Fibroblast of skin of abdomen (primary cell): ENCODE measurements around the gene C3orf52.
A peak's percentile ranks its signal among the peaks of the same experiment; 100 is the strongest.

ENCODE experiments used
- DNase-seq: peaks from one replicate; pipeline ENCODE4 v3.0.0-alpha.2; 2013

C3orf52 gene

GRCh38 chr3:112086875-112087524, 811 bp downstream of the C3orf52 start:
- DNase-seq = peak; percentile 45

DNA sequence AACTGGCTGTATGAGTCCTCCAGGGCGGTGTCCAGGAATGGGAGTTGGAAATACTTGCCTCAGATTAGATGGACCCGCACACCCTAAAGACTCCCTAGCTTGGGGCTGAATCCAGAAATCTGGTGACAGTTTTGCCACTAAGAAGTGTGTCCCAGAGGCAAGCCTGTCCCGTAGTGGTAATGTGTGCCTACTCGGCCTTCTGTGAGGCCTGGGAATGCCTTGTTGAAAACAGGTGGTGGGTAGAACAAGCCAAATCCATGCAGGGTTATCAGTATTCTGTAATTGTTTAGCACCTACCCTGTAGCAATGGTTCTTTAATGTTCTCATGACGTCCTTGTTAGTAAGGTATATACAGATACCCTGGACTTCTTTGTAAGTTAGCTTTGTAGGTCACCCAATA, 1.6 kb downstream of the C3orf52 start:
- no peak for DNase-seq

- no peak for DNase-seq
Observed at GRCh38 chr3:112088944-112089343, 2.8 kb downstream of the C3orf52 start.

- DNase-seq = no peak
Observed at GRCh38 chr3:112089956-112090886, 4.0 kb downstream of the C3orf52 start.

GRCh38 chr3:112090887-112091586, 4.8 kb downstream of the C3orf52 start:
- DNase-seq = no peak

DNA sequence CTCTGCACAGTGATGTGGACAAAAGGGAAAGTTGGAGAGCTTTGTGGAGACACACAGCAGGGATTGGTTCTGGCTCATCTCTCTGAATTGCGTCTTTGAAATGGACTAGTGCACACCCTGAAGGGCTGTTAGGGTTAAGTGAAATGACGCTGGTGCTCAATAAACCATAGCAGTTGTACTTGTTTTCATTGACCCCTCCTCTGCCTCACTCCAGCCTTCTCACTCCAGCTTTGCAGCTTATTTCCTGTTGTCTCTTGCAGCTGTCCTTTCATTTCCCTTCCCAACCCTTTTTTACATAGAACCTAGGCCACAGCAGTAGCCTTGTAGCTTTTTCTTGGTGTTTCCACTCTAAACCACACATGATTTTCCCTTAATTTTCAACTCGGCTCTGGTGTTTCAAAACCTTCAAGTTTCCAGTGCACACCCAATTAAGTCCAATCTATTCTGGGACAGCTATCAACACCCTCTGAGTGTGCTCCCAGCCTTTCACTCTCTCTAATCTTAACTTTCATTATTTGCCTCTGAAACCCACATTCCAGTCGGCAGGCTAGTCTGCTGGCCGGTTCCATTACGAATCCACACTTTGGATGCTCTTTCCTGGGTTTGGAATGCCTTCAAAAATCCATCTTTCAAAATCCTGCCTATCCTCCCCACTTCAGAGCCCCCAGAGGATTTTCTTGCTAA, 6.4 kb downstream of the C3orf52 start:
- peak; percentile 60 for DNase-seq

DNA sequence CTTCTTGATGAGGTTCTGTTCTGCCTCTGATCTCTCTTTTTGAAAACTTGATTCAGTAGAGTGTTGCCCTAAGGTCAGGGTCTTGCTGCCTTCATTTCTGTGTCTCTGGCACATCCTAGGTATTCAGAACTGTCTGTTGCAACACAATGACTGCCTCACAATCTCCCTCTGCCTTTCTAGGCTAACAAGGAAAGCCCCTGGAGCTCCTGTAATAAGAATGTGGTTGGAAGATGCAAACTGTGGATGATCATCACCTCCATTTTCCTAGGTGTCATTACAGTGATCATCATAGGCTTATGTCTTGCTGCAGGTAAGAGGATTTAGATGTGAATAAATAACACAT, 7.0 kb downstream of the C3orf52 start:
- DNase-seq = no peak

GRCh38 chr3:112095731-112096130, 9.5 kb downstream of the C3orf52 start:
- no peak for DNase-seq

DNA sequence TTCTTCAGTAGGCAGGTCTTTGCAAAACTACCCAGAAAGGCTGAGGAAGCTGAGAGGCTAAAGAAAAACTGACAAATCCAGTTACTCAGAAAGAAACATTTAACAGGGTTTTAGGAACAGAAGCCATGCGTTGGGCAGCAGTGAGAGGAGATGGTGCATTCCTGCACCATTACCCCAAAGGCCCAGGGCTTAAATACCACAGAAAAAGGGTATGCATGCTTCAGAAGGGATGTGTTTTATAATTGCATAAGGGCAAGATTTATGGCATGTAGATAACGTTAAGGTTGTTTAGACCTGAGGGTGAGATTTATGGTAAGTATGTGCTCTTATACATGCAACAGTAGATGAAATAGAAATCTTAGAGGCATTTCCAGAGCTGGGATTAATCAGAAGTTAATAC, 10.0 kb downstream of the C3orf52 start:
- DNase-seq = peak; percentile 55

- peak; percentile 99 for DNase-seq
Observed at GRCh38 chr3:112097378-112097777, 11.2 kb downstream of the C3orf52 start.

- peak; percentile 91 for DNase-seq
Observed at GRCh38 chr3:112101916-112102315, 15.7 kb downstream of the C3orf52 start.

- DNase-seq = no peak
Observed at GRCh38 chr3:112104774-112105173, 18.6 kb downstream of the C3orf52 start.

DNA sequence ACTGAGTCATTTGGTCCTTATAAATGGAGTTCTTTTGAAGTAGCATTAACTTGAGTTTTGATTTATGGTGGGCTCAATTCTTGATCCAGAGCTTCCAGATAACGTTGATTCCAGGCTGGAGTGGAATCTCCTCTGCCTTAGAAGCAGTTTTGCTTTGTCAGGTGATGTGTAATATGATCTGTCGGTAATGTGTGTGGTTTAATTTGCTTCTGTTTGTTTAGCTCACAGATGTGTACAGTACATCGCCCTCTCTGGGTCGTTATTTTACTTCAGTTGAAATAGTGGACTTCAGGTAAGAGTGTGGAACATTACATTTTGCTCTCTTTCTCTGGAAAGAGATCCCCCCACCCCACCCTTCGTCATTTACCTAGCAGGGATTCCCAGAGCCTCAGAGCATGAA, 23.1 kb downstream of the C3orf52 start:
- DNase-seq = no peak

- peak; percentile 62 for DNase-seq
Observed at GRCh38 chr3:112111785-112112402, 25.7 kb downstream of the C3orf52 start.

GRCh38 chr3:112114576-112115160, 28.5 kb downstream of the C3orf52 start:
- DNase-seq = no peak

GRCh38 chr3:112115161-112115739, 29.1 kb downstream of the C3orf52 start:
- DNase-seq = no peak

DNA sequence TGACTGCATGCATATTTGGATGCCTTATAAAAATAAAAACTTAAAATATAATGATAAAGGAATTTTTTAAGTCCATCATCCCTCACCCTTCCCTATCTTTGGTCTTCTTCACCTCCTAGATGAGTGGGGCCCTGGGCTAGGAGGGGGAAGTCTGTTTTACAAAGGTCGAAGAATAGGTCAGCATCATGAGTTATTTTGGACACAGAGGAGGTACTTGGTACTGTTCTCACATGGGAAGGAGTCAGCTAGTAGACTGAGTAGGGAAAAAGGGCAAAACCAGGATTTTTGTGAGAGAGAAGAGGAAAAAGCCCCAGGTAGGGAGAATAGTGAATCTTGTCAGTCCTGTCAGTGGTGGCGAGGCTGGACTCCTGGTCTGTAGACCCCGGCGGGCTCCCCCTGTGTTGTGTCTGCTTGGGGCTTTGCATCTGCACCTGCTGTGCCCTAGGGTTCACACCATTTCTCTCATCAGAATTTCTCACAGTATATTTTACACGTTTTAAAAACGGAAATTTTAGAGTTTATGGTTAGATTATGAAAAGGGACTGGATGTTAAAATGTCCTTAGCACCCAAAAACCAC, 29.7 kb downstream of the C3orf52 start:
- DNase-seq = no peak

GRCh38 chr3:112116748-112117186, 30.6 kb downstream of the C3orf52 start:
- no peak for DNase-seq

- DNase-seq = no peak
Observed at GRCh38 chr3:112117415-112117814, 31.2 kb downstream of the C3orf52 start.

- no peak for DNase-seq
Observed at GRCh38 chr3:112117841-112118571, 31.8 kb downstream of the C3orf52 start.
